DMS53 (cell line): Measurements from ENCODE around the gene VPS29.

Experiments used
- DNase-seq: peaks from one replicate; lab custom pipeline; 2025; lab: John Stamatoyannopoulos, UW

Gene VPS29

GRCh38 chr12:110501752-110502738 is at the start of gene VPS29, which contains the start of gene RAD9B:
TSS of gene VPS29 (minus strand) at chr12:110502111. CDS start at chr12:110502051, 60 bp downstream.
TSS of gene RAD9B (plus strand) at chr12:110502331. CDS start at chr12:110502338, 7 bp downstream.
- peak; percentile 100 for DNase-seq

GRCh38 chr12:110550981-110551380 is 49.1 kb upstream of the VPS29 start:
- no peak for DNase-seq

GRCh38 chr12:110549716-110550115 is 47.8 kb upstream of the VPS29 start:
- DNase-seq: no peak

- no peak for DNase-seq
Measured at GRCh38 chr12:110548678-110549077, 46.8 kb upstream of the VPS29 start.

GRCh38 chr12:110547090-110547489 is 45.2 kb upstream of the VPS29 start:
- no peak for DNase-seq

GRCh38 chr12:110546339-110546738 is 44.4 kb upstream of the VPS29 start:
- peak; percentile 22 for DNase-seq

GRCh38 chr12:110545812-110546211 is 43.9 kb upstream of the VPS29 start:
- peak; percentile 21 for DNase-seq

- peak; percentile 69 for DNase-seq
Measured at GRCh38 chr12:110545259-110545658, 43.3 kb upstream of the VPS29 start.

GRCh38 chr12:110543965-110544364 is 42.1 kb upstream of the VPS29 start:
- DNase-seq: no peak

GRCh38 chr12:110543252-110543959 is 41.5 kb upstream of the VPS29 start:
- DNase-seq: no peak

- DNase-seq: no peak
Measured at GRCh38 chr12:110540048-110540447, 38.1 kb upstream of the VPS29 start.

GRCh38 chr12:110538869-110539622 is 37.1 kb upstream of the VPS29 start:
- no peak for DNase-seq

- DNase-seq: no peak
Measured at GRCh38 chr12:110537605-110538409, 35.9 kb upstream of the VPS29 start.

GRCh38 chr12:110536834-110537604 is 35.1 kb upstream of the VPS29 start:
- DNase-seq: no peak

- no peak for DNase-seq
Measured at GRCh38 chr12:110534811-110535210, 32.9 kb upstream of the VPS29 start.

- DNase-seq: peak; percentile 37
Measured at GRCh38 chr12:110533607-110534006, 31.7 kb upstream of the VPS29 start.

- no peak for DNase-seq
Measured at GRCh38 chr12:110532644-110533043, 30.7 kb upstream of the VPS29 start.

- DNase-seq: no peak
Measured at GRCh38 chr12:110531741-110532333, 29.9 kb upstream of the VPS29 start.

- DNase-seq: no peak
Measured at GRCh38 chr12:110530511-110530910, 28.6 kb upstream of the VPS29 start.

- DNase-seq: no peak
Measured at GRCh38 chr12:110528277-110528839, 26.4 kb upstream of the VPS29 start.
